ENCODE measurements around the gene COQ4.

The COQ4 gene

GRCh38 chr9:128361296-128361985, 38.8 kb downstream of the COQ4 start:
- no peak for DNase-seq (ENCODE audit: extremely low read depth, low read depth)
- TF ChIP-seq, protein P1, sequence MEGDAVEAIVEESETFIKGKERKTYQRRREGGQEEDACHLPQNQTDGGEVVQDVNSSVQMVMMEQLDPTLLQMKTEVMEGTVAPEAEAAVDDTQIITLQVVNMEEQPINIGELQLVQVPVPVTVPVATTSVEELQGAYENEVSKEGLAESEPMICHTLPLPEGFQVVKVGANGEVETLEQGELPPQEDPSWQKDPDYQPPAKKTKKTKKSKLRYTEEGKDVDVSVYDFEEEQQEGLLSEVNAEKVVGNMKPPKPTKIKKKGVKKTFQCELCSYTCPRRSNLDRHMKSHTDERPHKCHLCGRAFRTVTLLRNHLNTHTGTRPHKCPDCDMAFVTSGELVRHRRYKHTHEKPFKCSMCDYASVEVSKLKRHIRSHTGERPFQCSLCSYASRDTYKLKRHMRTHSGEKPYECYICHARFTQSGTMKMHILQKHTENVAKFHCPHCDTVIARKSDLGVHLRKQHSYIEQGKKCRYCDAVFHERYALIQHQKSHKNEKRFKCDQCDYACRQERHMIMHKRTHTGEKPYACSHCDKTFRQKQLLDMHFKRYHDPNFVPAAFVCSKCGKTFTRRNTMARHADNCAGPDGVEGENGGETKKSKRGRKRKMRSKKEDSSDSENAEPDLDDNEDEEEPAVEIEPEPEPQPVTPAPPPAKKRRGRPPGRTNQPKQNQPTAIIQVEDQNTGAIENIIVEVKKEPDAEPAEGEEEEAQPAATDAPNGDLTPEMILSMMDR (IDR thresholded peaks at IDR 0.05; ENCODE audit: low read depth, low read length) = no peak

GRCh38 chr9:128361986-128362646, 39.5 kb downstream of the COQ4 start:
- DNase-seq (ENCODE audit: extremely low read depth, low read depth) = peak; percentile 59
- TF ChIP-seq, protein P1 (IDR thresholded peaks at IDR 0.05; ENCODE audit: low read depth, low read length) = peak; percentile 86

GRCh38 chr9:128362774-128363173, 40.1 kb downstream of the COQ4 start:
- no peak for DNase-seq (ENCODE audit: extremely low read depth, low read depth)
- TF ChIP-seq, protein P1 (IDR thresholded peaks at IDR 0.05; ENCODE audit: low read depth, low read length) = no peak

GRCh38 chr9:128365525-128365924, 42.9 kb downstream of the COQ4 start:
- TF ChIP-seq, protein P1 (IDR thresholded peaks at IDR 0.05; ENCODE audit: low read depth, low read length) = no peak
- DNase-seq (ENCODE audit: extremely low read depth, low read depth) = no peak

DNA sequence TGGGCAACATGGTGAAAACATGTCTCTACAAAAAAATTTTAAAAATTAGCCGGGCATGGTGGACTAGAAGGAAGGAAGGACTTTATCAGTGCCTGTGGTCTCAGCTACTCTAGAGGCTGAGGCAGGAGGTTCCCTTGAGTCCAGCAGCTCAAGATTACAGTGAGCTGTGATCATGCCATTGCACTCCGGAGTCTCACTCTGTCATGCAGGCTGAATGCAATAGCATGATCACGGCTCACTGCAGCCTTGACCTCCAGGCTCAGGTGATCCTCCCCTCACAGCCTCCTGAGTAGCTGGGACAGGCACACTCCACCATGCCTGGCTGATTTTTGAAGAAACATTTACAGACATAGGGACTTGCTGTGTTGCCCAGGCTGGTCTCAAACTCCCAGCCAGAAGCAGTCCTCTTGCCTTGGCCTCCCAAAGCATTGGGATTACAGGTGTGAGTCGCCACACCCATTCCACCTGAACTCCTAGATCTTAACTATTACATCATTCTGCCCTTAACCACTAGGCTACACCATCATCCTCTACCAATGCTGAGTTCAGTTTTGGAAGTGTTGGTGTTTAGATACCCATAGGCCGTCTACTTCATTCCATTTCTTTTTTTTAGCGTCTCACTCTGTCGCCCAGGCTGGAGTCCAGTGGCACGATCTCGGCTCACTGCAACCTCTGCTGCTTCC, 46.5 kb downstream of the COQ4 start:
- TF ChIP-seq, protein P1 (IDR thresholded peaks at IDR 0.05; ENCODE audit: low read depth, low read length) = no peak
- DNase-seq (ENCODE audit: extremely low read depth, low read depth) = no peak

GRCh38 chr9:128370367-128370751, 47.7 kb downstream of the COQ4 start:
- no peak for DNase-seq (ENCODE audit: extremely low read depth, low read depth)
- TF ChIP-seq, protein P1 (IDR thresholded peaks at IDR 0.05; ENCODE audit: low read depth, low read length) = no peak
